ENCODE measurements around the gene PRPF38B.

PRPF38B gene

GRCh38 chr1:108665771-108666170 lies 26.3 kb upstream of the PRPF38B start:
- TF ChIP-seq YY1 (IDR thresholded peaks at IDR 0.05; ENCODE audit: low read depth) (no peak), ZBTB7A (IDR thresholded peaks at IDR 0.05; ENCODE audit: low read depth) (no peak), EP300 (IDR thresholded peaks at IDR 0.05; ENCODE audit: borderline replicate concordance) (no peak), CEBPB (IDR thresholded peaks at IDR 0.05) (no peak), NFIC (IDR thresholded peaks at IDR 0.05) (no peak), EGR1 (IDR thresholded peaks at IDR 0.05) (no peak), TAF1 (IDR thresholded peaks at IDR 0.05; ENCODE audit: low read depth) (no peak), FOXM1 (IDR thresholded peaks at IDR 0.05; ENCODE audit: borderline replicate concordance, low read depth) (no peak), TEAD4 (IDR thresholded peaks at IDR 0.05) (no peak)
- TF ChIP-seq, protein P1, sequence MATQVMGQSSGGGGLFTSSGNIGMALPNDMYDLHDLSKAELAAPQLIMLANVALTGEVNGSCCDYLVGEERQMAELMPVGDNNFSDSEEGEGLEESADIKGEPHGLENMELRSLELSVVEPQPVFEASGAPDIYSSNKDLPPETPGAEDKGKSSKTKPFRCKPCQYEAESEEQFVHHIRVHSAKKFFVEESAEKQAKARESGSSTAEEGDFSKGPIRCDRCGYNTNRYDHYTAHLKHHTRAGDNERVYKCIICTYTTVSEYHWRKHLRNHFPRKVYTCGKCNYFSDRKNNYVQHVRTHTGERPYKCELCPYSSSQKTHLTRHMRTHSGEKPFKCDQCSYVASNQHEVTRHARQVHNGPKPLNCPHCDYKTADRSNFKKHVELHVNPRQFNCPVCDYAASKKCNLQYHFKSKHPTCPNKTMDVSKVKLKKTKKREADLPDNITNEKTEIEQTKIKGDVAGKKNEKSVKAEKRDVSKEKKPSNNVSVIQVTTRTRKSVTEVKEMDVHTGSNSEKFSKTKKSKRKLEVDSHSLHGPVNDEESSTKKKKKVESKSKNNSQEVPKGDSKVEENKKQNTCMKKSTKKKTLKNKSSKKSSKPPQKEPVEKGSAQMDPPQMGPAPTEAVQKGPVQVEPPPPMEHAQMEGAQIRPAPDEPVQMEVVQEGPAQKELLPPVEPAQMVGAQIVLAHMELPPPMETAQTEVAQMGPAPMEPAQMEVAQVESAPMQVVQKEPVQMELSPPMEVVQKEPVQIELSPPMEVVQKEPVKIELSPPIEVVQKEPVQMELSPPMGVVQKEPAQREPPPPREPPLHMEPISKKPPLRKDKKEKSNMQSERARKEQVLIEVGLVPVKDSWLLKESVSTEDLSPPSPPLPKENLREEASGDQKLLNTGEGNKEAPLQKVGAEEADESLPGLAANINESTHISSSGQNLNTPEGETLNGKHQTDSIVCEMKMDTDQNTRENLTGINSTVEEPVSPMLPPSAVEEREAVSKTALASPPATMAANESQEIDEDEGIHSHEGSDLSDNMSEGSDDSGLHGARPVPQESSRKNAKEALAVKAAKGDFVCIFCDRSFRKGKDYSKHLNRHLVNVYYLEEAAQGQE (IDR thresholded peaks at IDR 0.05; ENCODE audit: low read depth) = no peak
- TF ChIP-seq, protein P2, sequence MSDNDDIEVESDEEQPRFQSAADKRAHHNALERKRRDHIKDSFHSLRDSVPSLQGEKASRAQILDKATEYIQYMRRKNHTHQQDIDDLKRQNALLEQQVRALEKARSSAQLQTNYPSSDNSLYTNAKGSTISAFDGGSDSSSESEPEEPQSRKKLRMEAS (IDR thresholded peaks at IDR 0.05) = no peak

DNA sequence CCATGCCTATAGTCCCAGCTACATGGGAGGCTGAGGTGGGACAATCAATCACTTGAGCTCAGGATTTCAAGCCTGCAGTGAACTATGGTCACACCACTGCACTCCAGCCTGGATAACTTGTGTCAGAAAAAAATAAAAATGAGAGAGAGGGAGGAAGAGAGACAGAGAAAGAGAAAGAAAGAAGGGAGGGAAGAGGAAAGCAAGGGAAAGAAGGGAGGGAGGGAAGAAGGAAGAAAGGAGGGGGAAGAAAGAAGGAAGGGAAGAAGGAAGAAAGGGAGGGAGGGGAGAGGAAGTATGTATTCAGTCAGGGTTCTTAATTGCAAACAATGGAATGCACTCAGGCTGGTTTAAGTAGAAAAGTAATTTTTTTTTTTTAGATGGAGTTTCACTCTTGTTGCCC lies 23.3 kb upstream of the PRPF38B start:
- TF ChIP-seq TAF1 (IDR thresholded peaks at IDR 0.05; ENCODE audit: low read depth) (no peak), EGR1 (IDR thresholded peaks at IDR 0.05) (no peak), EP300 (IDR thresholded peaks at IDR 0.05; ENCODE audit: borderline replicate concordance) (no peak), TCF12 (IDR thresholded peaks at IDR 0.05; ENCODE audit: low read depth) (no peak), YY1 (IDR thresholded peaks at IDR 0.05; ENCODE audit: low read depth) (no peak), RAD21 (IDR thresholded peaks at IDR 0.05; ENCODE audit: low read depth) (no peak), USF1 (IDR thresholded peaks at IDR 0.05) (no peak), NFIC (IDR thresholded peaks at IDR 0.05) (no peak), TEAD4 (IDR thresholded peaks at IDR 0.05) (no peak), ZBTB7A (IDR thresholded peaks at IDR 0.05; ENCODE audit: low read depth) (no peak), CREB1 (IDR thresholded peaks at IDR 0.05; ENCODE audit: low read depth) (no peak), FOXM1 (IDR thresholded peaks at IDR 0.05; ENCODE audit: borderline replicate concordance, low read depth) (no peak), CEBPB (IDR thresholded peaks at IDR 0.05) (no peak)
- TF ChIP-seq, protein P1 (IDR thresholded peaks at IDR 0.05; ENCODE audit: low read depth) = no peak
- TF ChIP-seq, protein P2 (IDR thresholded peaks at IDR 0.05) = no peak

GRCh38 chr1:108669679-108670078 lies 22.4 kb upstream of the PRPF38B start:
- no peak for TF ChIP-seq NFIC (IDR thresholded peaks at IDR 0.05)
- TF ChIP-seq ZBTB7A (IDR thresholded peaks at IDR 0.05; ENCODE audit: low read depth) = no peak
- TF ChIP-seq RAD21 (IDR thresholded peaks at IDR 0.05; ENCODE audit: low read depth) = no peak
- TF ChIP-seq CREB1 (IDR thresholded peaks at IDR 0.05; ENCODE audit: low read depth) = no peak

GRCh38 chr1:108670131-108670773 lies 21.9 kb upstream of the PRPF38B start:
- TF ChIP-seq FOXM1 (IDR thresholded peaks at IDR 0.05; ENCODE audit: borderline replicate concordance, low read depth) (no peak), USF1 (IDR thresholded peaks at IDR 0.05) (no peak), TCF12 (IDR thresholded peaks at IDR 0.05; ENCODE audit: low read depth) (no peak), RAD21 (IDR thresholded peaks at IDR 0.05; ENCODE audit: low read depth) (no peak), EGR1 (IDR thresholded peaks at IDR 0.05) (no peak), NFIC (IDR thresholded peaks at IDR 0.05) (no peak), EP300 (IDR thresholded peaks at IDR 0.05; ENCODE audit: borderline replicate concordance) (no peak), TAF1 (IDR thresholded peaks at IDR 0.05; ENCODE audit: low read depth) (no peak), TEAD4 (IDR thresholded peaks at IDR 0.05) (no peak), ZBTB7A (IDR thresholded peaks at IDR 0.05; ENCODE audit: low read depth) (no peak), CREB1 (IDR thresholded peaks at IDR 0.05; ENCODE audit: low read depth) (no peak), CEBPB (IDR thresholded peaks at IDR 0.05) (no peak)
- TF ChIP-seq, protein P1 (IDR thresholded peaks at IDR 0.05; ENCODE audit: low read depth) = no peak
- TF ChIP-seq, protein P2 (IDR thresholded peaks at IDR 0.05) = no peak

Data from Ishikawa (cell line).